Measurements from ENCODE around the gene PDE3A.

- TF ChIP-seq, protein P1, sequence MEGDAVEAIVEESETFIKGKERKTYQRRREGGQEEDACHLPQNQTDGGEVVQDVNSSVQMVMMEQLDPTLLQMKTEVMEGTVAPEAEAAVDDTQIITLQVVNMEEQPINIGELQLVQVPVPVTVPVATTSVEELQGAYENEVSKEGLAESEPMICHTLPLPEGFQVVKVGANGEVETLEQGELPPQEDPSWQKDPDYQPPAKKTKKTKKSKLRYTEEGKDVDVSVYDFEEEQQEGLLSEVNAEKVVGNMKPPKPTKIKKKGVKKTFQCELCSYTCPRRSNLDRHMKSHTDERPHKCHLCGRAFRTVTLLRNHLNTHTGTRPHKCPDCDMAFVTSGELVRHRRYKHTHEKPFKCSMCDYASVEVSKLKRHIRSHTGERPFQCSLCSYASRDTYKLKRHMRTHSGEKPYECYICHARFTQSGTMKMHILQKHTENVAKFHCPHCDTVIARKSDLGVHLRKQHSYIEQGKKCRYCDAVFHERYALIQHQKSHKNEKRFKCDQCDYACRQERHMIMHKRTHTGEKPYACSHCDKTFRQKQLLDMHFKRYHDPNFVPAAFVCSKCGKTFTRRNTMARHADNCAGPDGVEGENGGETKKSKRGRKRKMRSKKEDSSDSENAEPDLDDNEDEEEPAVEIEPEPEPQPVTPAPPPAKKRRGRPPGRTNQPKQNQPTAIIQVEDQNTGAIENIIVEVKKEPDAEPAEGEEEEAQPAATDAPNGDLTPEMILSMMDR (IDR thresholded peaks at IDR 0.05): no peak
- no peak for TF ChIP-seq EP300 (IDR thresholded peaks at IDR 0.05)
Measured at GRCh38 chr12:20627001-20627588, 258.8 kb downstream of the PDE3A start.
